Left lung (tissue), 10 donors: ENCODE results near the gene GALNT16. TPM values are rescaled to one million over a fixed set of nuclear protein-coding genes. Genes with fewer than 3 reads are reported as not detected.

Experiments used
- ATAC-seq: fragments of 200-7000 bp; cut with Tn5 transposase; one replicate; pipeline ENCODE4 v1.9.1; 2020; ENCODE audit warnings: moderate library complexity
- DNase-seq, 4 donors: peaks; one replicate each; pipeline ENCODE4 v3.0.0-alpha.2; 2013 to 2020
- H3K27ac ChIP-seq, 2 donors: fragments of 200-600 bp; sonication (generic) in 1 of 2; one replicate each; pipeline versions ENCODE4 v1.5.0 to v1.8.0; 2020 to 2021
- H3K27me3 ChIP-seq, 2 donors: fragments of 200-600 bp; sonication (generic) in 1 of 2; one replicate each; pipeline versions ENCODE4 v1.5.0 to v1.8.0; 2020 to 2021
- H3K36me3 ChIP-seq, 2 donors: fragments of 200-600 bp; sonication (generic) in 1 of 2; one replicate each; pipeline versions ENCODE4 v1.5.0 to v1.8.0; 2020 to 2021
- H3K4me1 ChIP-seq, 2 donors: fragments of 200-600 bp; one replicate each; pipeline ENCODE4 v1.8.0; 2021
- H3K4me3 ChIP-seq, 2 donors: fragments of 200-600 bp; sonication (generic) in 1 of 2; one replicate each; pipeline versions ENCODE4 v1.5.0 to v1.8.0; 2020 to 2021; ENCODE audit warnings: mild to moderate bottlenecking in 1 of 2
- H3K9me3 ChIP-seq, 2 donors: fragments of 200-600 bp; sonication (generic) in 1 of 2; one replicate each; pipeline versions ENCODE4 v1.5.0 to v1.8.0; 2020 to 2021
- CTCF ChIP-seq, 2 donors: fragments of 200-600 bp; sonication (generic) in 1 of 2; IDR thresholded peaks; one replicate each; pipeline versions ENCODE4 v1.5.0 to v1.8.0; 2021; ENCODE audit warnings: antibody characterized with exemption in 2 of 2
- intact Hi-C, 2 donors: fragments of 100-400 bp; cut with DNase I; formaldehyde crosslinking; loops; one replicate each; pipeline versions ENCODE4 v1.11.2 to v1.14.2; 2022
- polyA plus RNA-seq, 6 donors: library from polyadenylated mRNA; unstranded; fragments of 120-200 nt; gene quantifications; one replicate each; pipeline ENCODE4 v1.2.1, GENCODE V29; 2013; ENCODE audit not compliant: insufficient read length in 6 of 6
- total RNA-seq, 2 donors: library from RNA; stranded (reverse); fragmentation: NEBNext Ultra II Directional; extraction: Animal tissue kit (Norgen Biotek cat#: 25700); gene quantifications; one replicate each; pipeline ENCODE4 v1.2.1, GENCODE V29; 2021
- donor health status: DM: no; HTN: yes; CAD: no.
- donor health status: DM: no; HTN: no; CAD: no.

The GALNT16 gene
- total and polyA plus RNA-seq, 8 donors: 2.4 to 5.0 (median 3.7) TPM

GRCh38 chr14:69328317-69328716, 68.4 kb downstream of the GALNT16 start:
- peak in 1 of 4 donors; percentile 61 for DNase-seq
- H3K36me3 ChIP-seq: no peaks in the 10 kb centered on the region
- H3K27me3 ChIP-seq: no peaks in the 10 kb centered on the region
- no peak for ATAC-seq
- H3K27ac ChIP-seq: no peak overlapping the region
- intact Hi-C loops: no loop called here
- H3K4me1 ChIP-seq: no peaks in the 10 kb centered on the region
- H3K4me3 ChIP-seq: no peak overlapping the region
- TF ChIP-seq CTCF (IDR thresholded peaks at IDR 0.05): no peak
- no peaks in the 10 kb centered on the region for H3K9me3 ChIP-seq

- no peak for TF ChIP-seq CTCF (IDR thresholded peaks at IDR 0.05)
- DNase-seq: no peak
- H3K36me3 ChIP-seq: no peaks in the 10 kb centered on the region
- H3K4me3 ChIP-seq: no peak overlapping the region
- no peaks in the 10 kb centered on the region for H3K27me3 ChIP-seq
- no peak overlapping the region for H3K27ac ChIP-seq
- no peaks in the 10 kb centered on the region for H3K4me1 ChIP-seq
- intact Hi-C loops: no loop called here
- ATAC-seq: no peak
- no peaks in the 10 kb centered on the region for H3K9me3 ChIP-seq
These were observed 68.8 kb downstream of the GALNT16 start for GRCh38 chr14:69328765-69329164.

- Histone ChIP-seq H3K36me3 (no peaks in the 10 kb centered on the region), H3K4me3 (no peak overlapping the region), H3K27ac (no peak overlapping the region), H3K9me3 (no peaks in the 10 kb centered on the region), H3K4me1 (no peaks in the 10 kb centered on the region), H3K27me3 (no peaks in the 10 kb centered on the region)
- no peak for TF ChIP-seq CTCF (IDR thresholded peaks at IDR 0.05)
- peak in 2 of 4 donors; percentile 5 to 18 for DNase-seq
- ATAC-seq: no peak
- intact Hi-C loops: no loop called here
These were observed 71.2 kb downstream of the GALNT16 start for GRCh38 chr14:69331206-69331605.

GRCh38 chr14:69332782-69333395, 72.9 kb downstream of the GALNT16 start:
- Histone ChIP-seq H3K27ac (no peak overlapping the region), H3K27me3 (no peaks in the 10 kb centered on the region), H3K36me3 (no peaks in the 10 kb centered on the region), H3K4me1 (no peaks in the 10 kb centered on the region), H3K9me3 (no peaks in the 10 kb centered on the region), H3K4me3 (no peak overlapping the region)
- DNase-seq (peak in 1 of 4 donors; percentile 62), ATAC-seq (no peak)
- intact Hi-C loops: no loop called here
- TF ChIP-seq CTCF (IDR thresholded peaks at IDR 0.05): no peak

GRCh38 chr14:69333791-69334337, 73.9 kb downstream of the GALNT16 start:
- intact Hi-C loops: no loop called here
- peak in 1 of 4 donors; percentile 30 for DNase-seq
- Histone ChIP-seq H3K36me3 (no peaks in the 10 kb centered on the region), H3K4me3 (no peak overlapping the region), H3K4me1 (no peaks in the 10 kb centered on the region), H3K27ac (no peak overlapping the region), H3K27me3 (no peaks in the 10 kb centered on the region), H3K9me3 (no peaks in the 10 kb centered on the region)
- ATAC-seq: no peak
- no peak for TF ChIP-seq CTCF (IDR thresholded peaks at IDR 0.05)
